ENCODE results near the gene CLIP2. TPM values are rescaled to one million over a fixed set of nuclear protein-coding genes. Genes with fewer than 3 reads are reported as not detected.
"Not testable (repeated sequence)": the region's sequence is repeated elsewhere in the genome, so short reads cannot be mapped to it uniquely, and the experiment has no call there.

CLIP2 gene
- polyA plus RNA-seq, 3 donors, result 24.0 to 31.2 (median 29.8) TPM

GRCh38 chr7:74324531-74325209 lies 35.5 kb downstream of the CLIP2 start:
- DNase-seq, result no peak

GRCh38 chr7:74325210-74325565 lies 36.0 kb downstream of the CLIP2 start:
- DNase-seq, result no peak

DNA sequence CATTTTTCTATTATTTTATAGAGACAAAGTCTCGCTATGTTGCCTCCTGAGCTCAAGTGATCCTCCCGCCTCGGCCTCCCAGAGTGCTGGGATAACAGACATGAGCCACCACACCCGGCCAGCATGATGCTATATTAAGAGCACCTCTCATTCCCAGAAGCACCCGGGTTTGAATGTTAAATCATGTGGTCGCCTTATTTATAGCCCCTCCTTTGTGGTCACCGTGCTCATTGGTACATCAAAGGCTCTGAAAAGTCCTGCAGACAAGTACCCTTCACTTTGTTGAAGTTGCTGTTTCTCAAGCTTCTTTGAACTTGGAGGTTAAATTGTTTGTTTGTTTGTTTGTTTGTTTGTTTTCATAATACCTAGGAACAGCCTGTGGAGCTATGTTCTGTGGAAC lies 40.0 kb downstream of the CLIP2 start:
- DNase-seq, result no peak

DNA sequence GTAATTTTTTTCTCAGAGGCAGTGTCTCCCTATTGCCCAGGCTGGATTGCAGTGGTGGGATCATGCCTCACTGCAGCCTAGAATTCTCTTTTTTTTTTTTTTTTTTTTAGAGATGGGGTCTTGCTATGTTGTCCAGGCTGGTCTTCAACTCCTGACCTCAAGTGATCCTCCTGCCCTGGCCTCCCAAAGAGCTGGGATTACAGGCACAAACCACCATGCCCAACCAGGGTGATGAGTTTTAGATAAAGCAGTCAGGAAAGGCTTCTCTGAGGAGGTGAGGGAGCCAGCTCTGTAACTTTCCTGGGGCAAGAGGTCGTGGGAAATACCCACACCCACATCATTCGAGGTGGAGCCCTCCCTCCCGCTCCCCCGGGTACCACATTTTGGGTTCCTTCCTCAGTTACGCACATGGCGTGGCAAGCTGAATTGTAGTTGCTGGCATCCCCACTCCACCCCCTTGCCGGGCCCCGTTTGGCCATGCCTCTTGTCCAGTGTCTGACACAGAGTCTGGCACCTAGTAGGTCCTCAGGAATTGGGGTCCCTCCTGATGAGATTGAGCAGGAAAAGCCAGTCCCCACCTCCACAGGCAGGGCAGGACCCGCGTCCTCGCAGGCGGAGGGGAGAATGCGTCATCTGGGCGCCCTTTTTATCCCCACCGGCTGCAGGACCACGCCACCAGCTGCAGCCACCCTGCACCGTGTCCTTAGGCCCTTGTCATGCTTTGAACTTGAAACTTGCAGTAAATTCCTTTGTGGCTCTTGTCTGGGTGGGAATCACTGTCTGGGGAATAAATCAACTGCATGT lies 43.4 kb downstream of the CLIP2 start:
- peak; percentile 10 for DNase-seq

- no peak for DNase-seq
Observed at GRCh38 chr7:74334030-74334429, 44.8 kb downstream of the CLIP2 start.

DNA sequence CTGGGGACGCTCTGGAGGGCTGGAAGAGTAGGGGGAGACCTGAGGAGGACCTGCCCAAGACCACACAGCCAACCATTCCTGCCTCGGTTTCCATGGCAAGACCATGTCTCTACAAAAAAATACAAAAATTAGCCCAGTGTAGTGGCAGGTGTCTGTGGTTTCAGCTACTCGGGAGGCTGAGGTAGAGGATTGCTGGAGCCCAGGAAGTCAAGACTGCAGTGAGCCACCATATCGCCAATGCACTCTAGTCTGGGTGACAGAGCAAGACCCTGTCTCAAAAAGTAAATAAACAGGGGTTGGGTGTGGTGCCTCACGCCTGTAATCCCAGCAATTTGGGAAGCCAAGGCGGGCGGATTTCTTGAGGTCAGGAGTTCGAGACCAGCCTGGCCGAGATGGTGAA lies 48.7 kb downstream of the CLIP2 start:
- no peak for DNase-seq

DNA sequence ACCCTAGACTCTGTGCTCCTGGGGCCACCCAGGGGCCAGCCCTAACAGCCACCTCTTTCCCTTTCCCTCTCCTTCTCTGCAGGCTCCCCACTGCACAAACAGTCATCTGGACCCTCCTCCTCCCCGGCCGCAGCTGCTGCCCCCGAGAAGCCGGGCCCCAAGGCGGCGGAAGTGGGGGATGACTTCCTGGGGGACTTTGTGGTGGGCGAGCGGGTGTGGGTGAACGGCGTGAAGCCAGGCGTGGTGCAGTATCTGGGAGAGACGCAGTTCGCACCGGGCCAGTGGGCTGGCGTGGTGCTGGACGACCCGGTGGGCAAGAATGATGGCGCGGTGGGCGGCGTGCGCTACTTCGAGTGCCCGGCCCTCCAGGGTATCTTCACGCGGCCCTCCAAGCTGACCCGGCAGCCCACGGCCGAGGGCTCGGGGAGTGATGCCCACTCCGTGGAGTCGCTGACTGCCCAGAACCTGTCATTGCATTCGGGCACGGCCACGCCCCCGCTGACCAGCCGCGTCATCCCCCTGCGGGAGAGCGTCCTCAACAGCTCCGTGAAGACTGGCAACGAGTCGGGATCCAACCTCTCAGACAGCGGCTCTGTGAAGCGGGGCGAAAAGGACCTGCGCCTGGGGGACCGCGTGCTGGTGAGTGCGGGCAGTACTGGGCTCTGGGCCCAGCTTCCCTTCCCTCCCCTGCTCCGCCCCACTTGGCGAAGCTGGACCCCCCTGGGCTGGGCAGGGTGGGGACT lies 49.3 kb downstream of the CLIP2 start:
- DNase-seq, result no peak

DNA sequence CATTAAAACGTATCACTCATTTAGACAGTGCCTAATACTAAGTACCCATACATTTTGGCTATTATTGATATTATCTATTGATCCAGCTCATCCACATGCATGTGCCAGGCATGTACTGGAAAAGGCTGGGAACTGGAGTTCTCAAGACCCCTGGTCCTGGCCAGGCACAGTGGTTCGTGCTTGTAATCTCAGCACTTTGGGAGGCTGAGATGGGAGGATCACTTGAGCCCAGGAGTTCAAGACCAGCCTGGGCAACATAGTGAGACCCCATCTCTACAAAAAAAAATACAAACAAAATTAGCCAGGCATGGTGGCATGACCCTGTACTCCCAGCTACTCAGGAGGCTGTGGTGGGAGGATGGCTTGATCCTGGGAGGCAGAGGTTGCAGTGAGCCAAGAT lies 50.4 kb downstream of the CLIP2 start:
- not testable (repeated sequence) for DNase-seq

DNA sequence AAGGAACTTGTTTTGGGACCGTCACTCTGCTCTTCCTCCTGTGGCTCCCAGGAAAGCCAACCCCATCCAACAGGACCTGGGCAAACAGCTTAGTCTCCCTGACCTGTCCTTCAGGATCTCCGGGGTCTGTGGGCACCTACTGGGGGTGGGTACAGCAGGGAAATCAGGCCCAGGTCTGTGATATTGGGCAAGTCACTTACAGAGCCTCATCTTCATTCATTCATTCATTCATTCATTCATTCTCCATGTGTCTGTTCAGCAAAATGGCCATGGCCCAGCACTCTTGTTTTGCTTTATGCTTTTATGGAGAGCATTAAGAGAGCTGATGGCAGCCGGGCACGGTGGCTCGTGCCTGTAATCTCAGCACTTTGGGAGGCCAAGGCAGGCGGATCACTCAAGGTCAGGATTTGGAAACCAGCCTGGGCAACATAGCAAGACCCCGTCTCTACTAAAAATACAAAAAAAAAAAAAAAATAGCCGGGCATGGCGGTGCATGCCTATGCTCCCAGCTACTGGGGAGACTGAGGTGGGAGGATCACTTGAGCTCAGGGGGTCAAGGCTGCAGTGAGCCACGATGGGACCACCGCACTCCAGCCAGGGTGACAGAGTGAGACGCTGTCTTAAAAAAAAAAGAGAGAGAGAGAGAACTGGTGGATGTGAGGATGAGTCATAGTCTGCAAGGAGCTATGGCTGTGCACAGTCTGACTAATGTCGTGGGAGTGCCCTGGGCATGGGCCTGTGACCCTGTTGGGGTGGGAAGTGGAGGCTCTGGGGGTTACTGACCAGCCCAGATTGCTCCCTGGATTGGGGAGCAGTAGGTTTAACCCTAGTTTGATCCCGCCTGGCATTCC lies 54.3 kb downstream of the CLIP2 start:
- no peak for DNase-seq

- DNase-seq, result no peak
Observed at GRCh38 chr7:74344132-74344496, 54.9 kb downstream of the CLIP2 start.

DNA sequence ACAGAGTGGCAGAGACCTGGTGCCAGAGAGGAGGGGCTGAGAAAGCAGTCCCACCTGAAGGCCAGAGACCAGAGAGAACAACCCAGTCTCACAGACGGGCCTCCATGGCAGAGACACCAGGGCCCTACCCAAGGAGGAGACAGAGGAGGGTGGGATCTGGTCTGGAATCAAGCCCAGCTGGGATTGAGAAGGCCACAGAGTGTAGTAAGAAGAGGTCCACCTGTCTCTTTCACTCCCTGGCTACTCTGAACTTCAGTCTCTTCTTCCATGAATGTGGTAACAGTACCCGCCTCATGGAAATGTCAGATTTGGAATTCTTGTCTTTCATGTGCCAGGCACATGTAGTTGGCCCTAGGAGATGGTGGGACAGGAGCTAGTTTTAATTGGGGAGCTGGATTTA lies 55.6 kb downstream of the CLIP2 start:
- no peak for DNase-seq

GRCh38 chr7:74345970-74346369 lies 56.8 kb downstream of the CLIP2 start:
- no peak for DNase-seq

GRCh38 chr7:74349621-74350020 lies 60.4 kb downstream of the CLIP2 start:
- no peak for DNase-seq

- DNase-seq, result no peak
Observed at GRCh38 chr7:74350751-74351150, 61.5 kb downstream of the CLIP2 start.

- DNase-seq, result no peak
Observed at GRCh38 chr7:74351836-74352235, 62.6 kb downstream of the CLIP2 start.

GRCh38 chr7:74352551-74353138 lies 63.4 kb downstream of the CLIP2 start:
- not testable (repeated sequence) for DNase-seq

- DNase-seq, result no peak
Observed at GRCh38 chr7:74354009-74354408, 64.8 kb downstream of the CLIP2 start.

DNA sequence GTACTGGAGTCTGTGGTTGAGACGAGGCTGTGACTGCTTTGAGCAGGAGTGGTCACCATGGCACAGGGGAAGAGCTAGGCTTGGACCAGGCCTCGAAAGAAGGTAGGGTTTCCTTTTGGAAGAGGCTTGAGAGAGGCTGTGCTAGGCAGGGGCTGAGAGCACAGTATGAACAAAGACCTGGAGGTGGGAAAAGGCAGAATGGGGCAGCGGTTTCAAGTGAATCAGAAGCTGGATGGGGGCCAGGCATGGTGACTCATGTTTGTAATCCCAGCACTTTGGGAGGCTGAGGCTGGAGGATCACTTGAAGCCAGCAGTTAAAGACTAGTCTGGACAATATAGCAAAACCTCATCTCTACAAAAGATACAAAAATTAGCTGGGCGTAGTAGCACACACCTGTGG lies 65.9 kb downstream of the CLIP2 start:
- DNase-seq, result no peak

- no peak for DNase-seq
Observed at GRCh38 chr7:74356589-74357315, 67.5 kb downstream of the CLIP2 start.

DNA sequence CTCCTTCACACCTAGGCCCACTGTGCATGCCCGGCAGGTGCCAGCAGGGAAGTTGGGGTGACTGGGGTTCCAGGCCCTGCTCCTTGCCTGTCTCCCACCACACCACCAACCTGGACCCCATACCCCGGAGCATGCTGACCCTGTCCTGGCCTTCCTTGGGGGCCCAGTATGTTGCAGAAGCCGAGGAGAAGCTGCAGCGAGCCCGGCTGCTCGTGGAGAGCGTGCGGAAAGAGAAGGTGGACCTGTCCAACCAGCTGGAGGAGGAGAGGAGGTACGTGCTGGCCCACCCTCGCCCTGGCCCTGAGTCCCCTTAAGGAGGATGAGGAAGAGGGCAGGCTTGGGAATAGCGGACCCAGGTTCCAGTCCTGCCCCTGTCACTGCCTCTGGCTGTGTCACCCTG lies 70.8 kb downstream of the CLIP2 start:
- no peak for DNase-seq

DNA sequence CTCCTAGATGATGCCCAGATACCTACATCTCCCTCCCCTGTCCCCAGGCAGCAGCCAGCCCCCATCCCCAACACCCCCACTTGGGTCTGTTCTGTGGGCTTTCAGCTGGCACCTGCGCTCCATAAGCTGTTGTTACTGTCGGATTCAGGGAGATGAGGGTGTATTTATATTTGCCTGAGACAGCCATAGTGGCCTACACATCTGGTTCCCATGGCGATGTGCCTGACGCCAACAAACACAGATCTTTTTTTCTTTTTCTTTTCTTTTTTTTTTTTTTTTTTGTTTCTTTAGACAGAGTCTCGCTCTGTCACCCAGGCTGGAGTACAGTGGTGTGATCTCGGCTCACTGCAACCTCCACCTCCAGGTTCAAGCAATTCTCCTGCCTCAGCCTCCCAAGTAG lies 73.1 kb downstream of the CLIP2 start:
- no peak for DNase-seq
